Hematopoietic multipotent progenitor cell treated with erythropoietin and hydrocortisone succinate and interleukin-3 and kit ligand, for 15 days (in vitro differentiated cells): ENCODE measurements around the gene AGER.
"Not testable (repeated sequence)": the region's sequence is repeated elsewhere in the genome, so short reads cannot be mapped to it uniquely, and the experiment has no call there.

Experiments used
- DNase-seq: peaks from one replicate; pipeline ENCODE4 v3.0.0-alpha.2; 2015; ENCODE audit warnings: low spot score

AGER gene

DNA sequence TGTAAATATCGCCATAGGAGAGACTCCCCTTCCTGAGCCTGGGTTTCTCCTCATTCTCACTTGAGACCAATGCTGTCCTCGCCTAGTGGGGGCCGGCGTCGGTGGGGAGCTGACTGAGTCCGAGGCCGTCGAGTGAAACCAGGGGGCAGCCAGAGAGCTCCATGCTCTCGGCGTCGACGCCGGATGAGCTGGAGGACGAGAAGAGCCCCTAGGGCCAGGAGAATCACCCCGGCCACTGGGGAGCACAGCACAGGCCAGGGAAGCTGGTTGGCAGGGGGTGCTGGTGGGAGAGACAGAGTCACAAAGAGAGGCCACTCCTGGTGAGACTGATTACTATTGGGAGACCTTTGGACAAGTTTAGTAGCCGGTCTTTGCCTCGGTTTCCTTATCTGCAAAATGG is 14.8 kb upstream of the AGER start:
- DNase-seq: no peak

DNA sequence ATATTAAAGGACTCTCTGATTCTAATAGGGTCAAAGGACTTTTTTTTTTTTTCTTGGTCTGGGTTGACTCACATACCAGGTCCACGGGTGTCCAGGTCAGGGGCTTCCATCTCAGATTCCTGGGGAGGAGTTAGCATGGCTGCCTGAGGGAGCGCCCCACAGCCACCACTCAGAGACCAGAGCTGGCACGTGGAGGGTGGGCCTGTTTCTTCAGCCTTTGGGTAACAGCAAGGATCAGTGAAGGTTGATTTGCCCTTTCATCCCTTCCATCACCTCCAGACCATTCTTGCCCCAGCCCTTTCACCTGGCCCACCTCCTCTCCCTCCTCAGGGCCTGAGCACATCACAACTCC is 14.3 kb upstream of the AGER start:
- DNase-seq: no peak

DNA sequence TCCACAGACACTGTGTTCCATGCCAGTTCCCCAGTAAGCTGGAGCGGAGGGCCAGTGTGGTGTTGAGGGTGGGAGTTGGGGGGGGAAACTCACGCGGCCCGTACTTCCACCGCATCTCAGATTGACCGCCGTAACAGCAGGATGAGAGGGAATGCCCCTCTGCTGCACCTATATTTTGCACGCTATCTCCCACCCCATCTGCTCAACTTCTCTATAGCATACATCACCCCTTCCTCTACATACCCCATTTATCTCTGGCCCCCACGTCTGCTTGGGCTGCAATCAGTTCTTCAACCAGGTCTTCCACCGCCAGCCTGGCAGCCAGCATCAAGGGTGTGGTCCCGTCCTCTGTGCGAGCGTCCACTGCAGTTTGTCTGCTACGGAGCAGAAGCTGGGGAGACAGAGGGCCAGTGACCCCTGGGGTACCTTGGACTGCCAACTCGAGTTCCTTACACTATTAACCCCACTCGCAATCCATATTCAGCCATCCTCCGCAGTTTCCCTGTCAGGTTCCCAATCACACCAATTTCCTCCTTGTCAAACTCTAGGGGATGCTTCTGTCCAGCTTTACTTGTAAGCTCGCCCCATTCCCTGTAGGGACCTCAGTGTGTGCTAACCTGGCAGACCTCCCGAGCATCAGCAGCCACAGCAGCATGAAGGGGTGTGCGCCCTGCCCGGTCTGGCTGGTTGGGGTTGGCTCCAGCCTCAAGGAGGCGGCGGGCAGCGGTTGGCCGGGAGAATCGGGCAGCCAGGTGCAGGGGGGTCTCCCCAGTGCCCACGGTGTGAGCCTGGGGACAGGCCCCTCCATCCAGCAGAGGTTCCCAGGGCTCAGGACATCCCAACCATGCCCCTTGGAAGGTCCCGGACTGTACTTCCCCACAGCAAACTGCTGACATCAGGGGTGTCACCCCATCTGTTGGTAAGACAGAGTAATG is 12.9 kb upstream of the AGER start:
- DNase-seq: no peak

- DNase-seq: no peak
These were observed 12.0 kb upstream of the AGER start for GRCh38 chr6:32195902-32196681.

GRCh38 chr6:32195652-32195901 is 11.5 kb upstream of the AGER start:
- peak; percentile 99 for DNase-seq

GRCh38 chr6:32194825-32195651 is 11.0 kb upstream of the AGER start:
- peak; percentile 72 for DNase-seq

GRCh38 chr6:32194388-32194787 is 10.3 kb upstream of the AGER start:
- DNase-seq: no peak

DNA sequence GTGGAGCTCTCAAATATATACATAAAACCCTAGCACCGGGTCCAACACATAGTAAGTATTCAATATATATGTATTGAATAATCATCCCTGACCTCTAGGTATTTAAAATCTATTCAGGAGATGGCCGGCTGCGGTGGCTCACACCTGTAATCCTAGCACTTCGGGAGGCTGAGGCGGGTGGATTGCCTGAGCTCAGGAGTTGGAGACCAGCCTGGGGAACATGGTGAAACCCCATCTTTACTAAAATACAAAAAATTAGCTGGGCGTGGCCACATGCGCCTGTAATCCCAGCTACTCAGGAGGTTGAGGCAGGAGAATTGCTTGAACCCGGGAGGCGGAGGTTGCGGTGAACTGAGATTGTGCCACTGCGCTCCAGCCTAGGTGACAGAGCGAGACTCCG is 9.0 kb upstream of the AGER start:
- DNase-seq: not testable (repeated sequence)

GRCh38 chr6:32192608-32193039 is 8.6 kb upstream of the AGER start, which contains the start of gene GPSM3:
TSS of gene GPSM3 (minus strand) at chr6:32192643. CDS start at chr6:32192513, 130 bp downstream.
- DNase-seq: no peak

- DNase-seq: no peak
These were observed 7.9 kb upstream of the AGER start for GRCh38 chr6:32191696-32192607.

DNA sequence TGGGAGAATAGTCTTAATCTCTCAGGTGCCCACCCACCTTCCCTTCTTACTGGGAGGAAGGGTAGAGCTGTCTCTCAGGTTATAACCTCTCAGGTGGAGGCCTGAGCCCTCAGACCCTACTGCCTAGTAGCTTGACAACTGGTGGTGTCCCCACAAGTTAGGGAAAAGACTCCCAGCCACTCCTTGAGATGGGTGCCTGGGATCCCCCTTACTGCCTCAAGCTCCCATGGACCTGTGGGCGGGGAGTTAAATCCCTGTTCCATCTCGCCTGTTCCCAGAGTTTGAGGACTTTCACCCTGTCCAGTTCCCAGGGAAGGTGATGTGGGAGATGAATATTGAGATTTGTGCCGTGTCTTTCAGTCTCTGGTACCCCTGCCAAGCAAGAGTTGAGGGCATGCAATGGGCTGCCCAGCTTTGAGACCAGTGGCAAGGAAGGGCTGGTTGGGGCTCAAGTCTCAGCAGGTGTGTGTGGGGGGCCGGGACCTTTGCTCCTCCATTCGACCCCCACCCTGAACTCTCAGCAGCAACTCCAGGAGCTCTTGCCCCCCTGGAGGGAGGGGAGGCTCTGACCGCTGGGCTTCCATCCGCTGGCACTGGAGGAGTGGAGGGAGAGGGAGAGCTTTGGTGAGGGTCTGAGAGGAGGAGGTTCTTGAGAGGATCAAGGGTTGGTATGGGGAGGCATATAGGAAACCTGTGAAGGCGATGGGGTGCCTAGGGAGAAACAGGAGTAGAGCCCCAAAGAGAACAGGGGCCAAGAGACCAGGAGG is 7.0 kb upstream of the AGER start:
- no peak for DNase-seq

DNA sequence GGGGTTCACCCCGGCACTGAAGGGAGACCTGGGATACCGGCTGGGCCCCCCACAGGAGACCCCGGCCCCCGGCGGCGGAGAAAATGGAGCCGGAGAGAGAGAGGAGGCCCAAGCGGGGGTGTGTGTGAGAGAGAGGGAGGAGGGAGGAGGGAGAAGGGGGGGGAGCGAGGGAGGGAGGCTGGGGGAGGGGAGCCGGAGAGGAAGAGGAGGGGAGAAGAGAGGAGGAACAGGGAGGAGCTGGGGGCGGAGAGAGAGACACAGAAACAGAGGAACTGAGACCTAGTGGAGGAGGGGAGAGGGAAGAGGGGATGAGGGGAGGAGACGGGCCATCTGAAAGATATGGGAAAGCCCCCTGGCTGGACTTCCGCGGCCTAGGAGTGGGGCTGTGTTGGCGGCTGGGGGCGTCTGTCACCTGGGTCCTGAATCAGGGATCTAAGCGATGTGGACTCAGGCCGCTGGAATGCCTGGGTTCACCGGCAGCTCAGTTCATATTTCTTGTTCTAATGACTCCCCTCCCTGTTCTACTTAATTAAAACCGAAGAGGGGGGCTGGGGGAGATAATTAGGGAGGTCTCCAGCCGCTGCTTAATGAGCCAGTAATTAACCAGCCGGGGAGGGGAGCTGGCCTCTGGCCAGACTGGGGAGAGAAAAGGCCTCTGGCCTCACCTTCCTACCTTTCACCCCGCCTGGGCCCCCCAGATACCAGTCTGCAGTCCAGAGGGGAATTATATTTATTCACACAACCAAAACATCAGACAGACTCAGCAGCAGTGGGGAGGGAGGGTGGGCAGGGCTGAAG is 6.2 kb upstream of the AGER start, which contains the start of gene PBX2:
Gene PBX2 (minus strand): TSS at position 149 of the 798 bp plus-strand sequence. CDS start 287 bp downstream, outside the sequence.
- peak; percentile 83 for DNase-seq

DNA sequence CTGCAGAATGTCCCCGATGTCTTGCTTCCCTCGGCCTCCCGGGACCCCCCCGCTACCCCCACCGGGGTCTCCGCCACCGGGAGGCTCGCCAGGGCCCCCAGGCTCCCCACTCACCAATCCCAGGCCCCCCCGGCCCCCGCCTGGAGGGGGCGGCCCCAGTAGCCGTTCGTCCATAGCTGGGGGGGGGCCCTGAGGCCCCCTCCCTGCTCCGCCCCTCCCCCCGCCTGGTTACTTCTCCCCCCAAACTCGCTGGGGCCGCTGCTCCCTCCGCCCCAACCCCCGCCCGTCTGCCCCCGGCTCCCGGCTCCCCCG is 5.6 kb upstream of the AGER start:
- DNase-seq: no peak

GRCh38 chr6:32189069-32189741 is 5.2 kb upstream of the AGER start:
- no peak for DNase-seq

DNA sequence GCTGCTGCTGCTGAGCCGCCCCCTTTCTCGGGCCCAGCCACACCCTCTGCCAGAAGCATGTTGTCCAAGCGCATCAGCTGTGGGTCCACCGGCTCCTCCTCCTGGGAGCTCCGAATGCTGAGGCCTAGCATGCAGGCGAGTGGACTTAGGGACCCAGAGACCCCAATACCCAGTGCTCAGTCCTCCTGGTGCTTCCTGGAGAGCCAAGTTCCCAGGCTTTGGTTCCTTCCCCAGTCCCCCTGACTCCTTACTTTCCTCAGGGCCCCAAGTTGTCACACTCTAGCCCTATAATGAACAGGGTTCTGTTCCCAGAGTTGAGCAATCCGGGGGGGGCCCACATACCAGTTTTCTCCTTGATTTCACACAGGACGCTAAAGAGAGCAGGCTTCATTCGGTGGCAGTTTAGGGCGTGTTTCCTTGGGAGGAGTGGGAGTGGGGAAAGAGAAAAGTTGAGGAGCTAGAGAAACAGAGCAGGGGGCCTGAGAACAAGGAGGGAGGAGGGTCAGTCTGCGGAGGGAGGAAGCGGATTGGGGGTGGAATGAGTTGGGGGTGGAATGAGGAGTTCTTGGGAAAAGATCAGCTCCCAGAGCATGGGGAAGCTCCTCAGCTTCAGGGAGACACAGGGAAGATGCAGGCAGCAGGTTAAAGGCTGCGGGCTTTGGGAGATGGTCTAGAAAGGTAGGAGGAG is 4.5 kb upstream of the AGER start:
- DNase-seq: no peak

GRCh38 chr6:32187725-32188380 is 3.8 kb upstream of the AGER start:
- DNase-seq: not testable (repeated sequence)

DNA sequence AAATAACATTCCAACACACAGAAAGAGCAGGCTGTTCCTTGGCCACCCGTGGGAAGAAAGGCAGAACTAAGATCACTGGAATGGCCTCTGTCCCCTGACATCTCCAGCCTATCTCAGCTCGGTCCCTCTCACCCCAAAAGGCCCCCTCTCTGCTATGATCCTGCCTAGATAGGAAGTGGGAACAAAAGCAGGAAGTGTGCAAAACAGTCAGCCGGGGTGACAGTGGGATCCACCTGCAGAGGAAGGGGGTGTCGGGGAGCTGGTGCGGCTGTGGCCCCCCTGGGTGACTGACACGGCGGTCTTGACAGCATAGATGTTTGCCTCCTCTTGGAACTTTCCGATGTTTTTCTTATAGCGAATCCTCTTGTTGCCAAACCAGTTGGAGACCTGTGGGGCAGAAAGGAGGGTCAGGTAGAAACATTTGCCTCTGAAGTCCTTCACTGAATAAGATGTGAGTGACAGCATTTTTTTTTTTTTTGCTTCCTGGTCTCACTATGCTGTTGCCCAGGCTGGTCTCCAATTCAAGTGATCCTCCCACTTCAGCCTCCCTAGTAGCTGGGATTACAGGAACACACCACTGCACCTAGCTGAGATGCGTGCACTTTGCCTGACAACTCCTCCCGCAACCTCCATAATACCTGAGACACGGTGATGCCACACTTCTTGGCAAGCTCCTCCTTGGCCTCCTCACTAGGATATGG is 3.1 kb upstream of the AGER start:
- DNase-seq: no peak
